PC-3 (cell line): ENCODE data around the gene ACR. TPM values are rescaled to one million over a fixed set of nuclear protein-coding genes. Genes with fewer than 3 reads are reported as not detected.

Experiments
- ATAC-seq: fragments of 200-7000 bp; cut with Tn5 transposase; 2 replicates; pipeline ENCODE4 v1.9.1; 2020; ENCODE audit warnings: mild to moderate bottlenecking, moderate library complexity
- BruUV-seq: library from RNA; stranded (reverse); fragments of 400-500 nt; replicated peaks from 2 replicates; lab custom pipeline; 2021; lab: Mats Ljungman, UMichigan
- CTCF ChIA-PET: fragments of 300-600 bp; sonication (Branson Sonifier 250); formaldehyde crosslinking; loops from one replicate; lab custom pipeline; 2022; ENCODE audit warnings: antibody characterized with exemption; lab: Charles Lee
- POLR2A ChIA-PET: fragments of 300-600 bp; sonication (Branson Sonifier 250); formaldehyde crosslinking; loops from one replicate; lab custom pipeline; 2022; ENCODE audit warnings: antibody characterized with exemption; ENCODE audit not compliant: unreplicated experiment; lab: Charles Lee
- DNase-seq: peaks from one replicate; pipeline ENCODE4 v3.0.0-alpha.2; 2015
- H2AFZ ChIP-seq: fragments of 300-600 bp; sonication (generic); 2 replicates; pipeline ENCODE4 v1.6.0; 2016; ENCODE audit warnings: antibody characterized with exemption, low read length
- H3F3A ChIP-seq: fragments of 300-600 bp; sonication (generic); one replicate; pipeline ENCODE4 v1.6.0; 2017; ENCODE audit warnings: antibody characterized with exemption, low read length, control low read depth, mild to moderate bottlenecking; ENCODE audit not compliant: unreplicated experiment
- H3K27ac ChIP-seq: fragments of 300-600 bp; sonication (generic); 2 replicates; pipeline ENCODE4 v1.5.1; 2016; ENCODE audit warnings: mild to moderate bottlenecking, low read length
- H3K27me3 ChIP-seq: fragments of 300-600 bp; sonication (generic); 2 replicates; pipeline ENCODE4 v1.6.1; 2016; ENCODE audit warnings: low read length, mixed read lengths
- H3K36me3 ChIP-seq: fragments of 300-600 bp; sonication (generic); 2 replicates; pipeline ENCODE4 v1.6.1; 2016; ENCODE audit warnings: low read depth, mixed run types, low read length, mixed read lengths
- H3K4me1 ChIP-seq: fragments of 300-600 bp; sonication (generic); 2 replicates; pipeline ENCODE4 v1.5.1; 2016; ENCODE audit warnings: low read length; ENCODE audit not compliant: insufficient read depth
- H3K4me2 ChIP-seq: fragments of 300-600 bp; sonication (generic); 2 replicates; pipeline ENCODE4 v1.6.0; 2016; ENCODE audit warnings: low read length
- H3K4me3 ChIP-seq: fragments of 300-600 bp; sonication (generic); 2 replicates; pipeline ENCODE4 v1.5.1; 2016; ENCODE audit warnings: mild to moderate bottlenecking, low read length, mixed read lengths
- H3K79me2 ChIP-seq: fragments of 300-600 bp; sonication (generic); 2 replicates; pipeline ENCODE4 v1.6.1; 2017; ENCODE audit warnings: low read length, mixed read lengths
- H3K9ac ChIP-seq: fragments of 300-600 bp; sonication (generic); 2 replicates; pipeline ENCODE4 v1.6.0; 2016; ENCODE audit warnings: mild to moderate bottlenecking, low read length
- H3K9me2 ChIP-seq: fragments of 300-600 bp; sonication (generic); replicated peaks from 2 replicates; pipeline ENCODE4 v1.6.1; 2016; ENCODE audit warnings: mixed run types, low read length, mixed read lengths
- H3K9me3 ChIP-seq: fragments of 300-600 bp; sonication (generic); 2 replicates; pipeline ENCODE4 v1.6.1; 2016; ENCODE audit warnings: low read length, mixed read lengths
- H4K20me1 ChIP-seq: fragments of 300-600 bp; sonication (generic); 2 replicates; pipeline ENCODE4 v1.6.1; 2016; ENCODE audit warnings: low read length, mixed read lengths
- CTCF ChIP-seq: fragments of 300-600 bp; sonication (generic); conservative IDR thresholded peaks from 2 replicates; pipeline ENCODE4 v1.5.1; 2017; ENCODE audit warnings: antibody characterized with exemption, low read depth, mild to moderate bottlenecking, low read length
- EZH2 ChIP-seq: fragments of 300-600 bp; sonication (generic); IDR thresholded peaks from one replicate; pipeline ENCODE4 v1.6.1; 2017; ENCODE audit warnings: antibody characterized with exemption, mild to moderate bottlenecking, low read length; ENCODE audit not compliant: unreplicated experiment
- EZH2phosphoT487 ChIP-seq: fragments of 300-600 bp; sonication (generic); IDR thresholded peaks from 2 replicates; pipeline ENCODE4 v1.6.1; 2018; ENCODE audit warnings: mild to moderate bottlenecking, antibody characterized with exemption, low read length, borderline replicate concordance
- intact Hi-C: fragments of 100-400 bp; cut with micrococcal nuclease; formaldehyde crosslinking; loops from 2 replicates; pipeline ENCODE4 v1.9.0; 2023
- total RNA-seq: library from RNA; depleted of rRNA; stranded (reverse); fragments of >200 nt; gene quantifications from 2 replicates; pipeline ENCODE4 v1.2.3, GENCODE V29; 2014

Gene ACR
- total RNA-seq, 1 experiment from 2014 or later = not detected

GRCh38 chr22:50717709-50718351 is 20.2 kb upstream of the ACR start:
- H3K9me3 ChIP-seq = no peaks in the 10 kb centered on the region
- H3K36me3 ChIP-seq = no peaks in the 10 kb centered on the region
- TF ChIP-seq EZH2phosphoT487 (no peak), CTCF (no peak), EZH2 (no peak)
- H4K20me1 ChIP-seq = no peaks in the 10 kb centered on the region
- POLR2A ChIA-PET = no interaction called here
- no peak overlapping the region for H3K9ac ChIP-seq
- no peaks in the 10 kb centered on the region for H3K9me2 ChIP-seq
- H3K4me1 ChIP-seq = no peaks in the 10 kb centered on the region
- H3F3A ChIP-seq = no peaks in the 10 kb centered on the region
- no peak overlapping the region for H3K4me3 ChIP-seq
- CTCF ChIA-PET = no interaction called here
- BruUV-seq = no TSS peak
- intact Hi-C loops = no loop called here
- H3K4me2 ChIP-seq = no peak overlapping the region
- no peaks in the 10 kb centered on the region for H3K27me3 ChIP-seq
- no peak overlapping the region for H3K27ac ChIP-seq
- no peaks in the 10 kb centered on the region for H3K79me2 ChIP-seq
- no peak overlapping the region for H2AFZ ChIP-seq
- ATAC-seq (no peak), DNase-seq (no peak)

- no peak overlapping the region for H3K4me3 ChIP-seq
- H3K9me2 ChIP-seq = no peaks in the 10 kb centered on the region
- ATAC-seq (no peak), DNase-seq (no peak)
- CTCF ChIA-PET = no interaction called here
- no peaks in the 10 kb centered on the region for H3F3A ChIP-seq
- POLR2A ChIA-PET = no interaction called here
- H3K9me3 ChIP-seq = no peaks in the 10 kb centered on the region
- intact Hi-C loops = no loop called here
- H3K27ac ChIP-seq = no peak overlapping the region
- no peaks in the 10 kb centered on the region for H3K27me3 ChIP-seq
- no peaks in the 10 kb centered on the region for H3K79me2 ChIP-seq
- H3K9ac ChIP-seq = no peak overlapping the region
- BruUV-seq = no TSS peak
- no peaks in the 10 kb centered on the region for H3K36me3 ChIP-seq
- H4K20me1 ChIP-seq = no peaks in the 10 kb centered on the region
- no peak overlapping the region for H2AFZ ChIP-seq
- TF ChIP-seq EZH2phosphoT487 (no peak), CTCF (no peak), EZH2 (no peak)
- H3K4me2 ChIP-seq = no peak overlapping the region
- H3K4me1 ChIP-seq = no peaks in the 10 kb centered on the region
Observed at GRCh38 chr22:50718352-50718709, 19.7 kb upstream of the ACR start.

- Histone ChIP-seq H3K36me3 (no peaks in the 10 kb centered on the region), H2AFZ (no peak overlapping the region), H3K27me3 (no peaks in the 10 kb centered on the region), H3K4me2 (no peak overlapping the region), H4K20me1 (no peaks in the 10 kb centered on the region), H3K9me3 (no peaks in the 10 kb centered on the region), H3F3A (no peaks in the 10 kb centered on the region), H3K27ac (no peak overlapping the region), H3K4me1 (no peaks in the 10 kb centered on the region), H3K79me2 (no peaks in the 10 kb centered on the region), H3K9me2 (no peaks in the 10 kb centered on the region), H3K4me3 (no peak overlapping the region), H3K9ac (no peak overlapping the region)
- DNase-seq (no peak), ATAC-seq (no peak)
- POLR2A ChIA-PET = no interaction called here
- intact Hi-C loops = no loop called here
- TF ChIP-seq CTCF (no peak), EZH2phosphoT487 (no peak), EZH2 (no peak)
- CTCF ChIA-PET = no interaction called here
- no TSS peak for BruUV-seq
Observed at GRCh38 chr22:50719814-50720300, 18.1 kb upstream of the ACR start.
